Keratinocyte (primary cell): ENCODE results near the gene DENND1A. TPM values are rescaled to one million over a fixed set of nuclear protein-coding genes. Genes with fewer than 3 reads are reported as not detected.

Experiments
- DNase-seq: peaks from one replicate; pipeline ENCODE4 v3.0.0-alpha.2; 2011; ENCODE audit warnings: low read depth, missing footprints, low spot score
- FAIRE-seq: peaks from 2 replicates; lab custom pipeline; 2011; peaks lifted over from hg19 to GRCh38; lab: Jason Lieb, UNC
- H2AFZ ChIP-seq: 2 replicates; pipeline ENCODE4 v1.6.0; 2012; ENCODE audit warnings: low read length, control low read depth, inconsistent platforms; ENCODE audit not compliant: control insufficient read depth
- H3K27ac ChIP-seq: 2 replicates; pipeline ENCODE4 v1.5.1; 2011; ENCODE audit warnings: low read length; ENCODE audit not compliant: control insufficient read depth, insufficient read depth
- H3K27me3 ChIP-seq: 3 replicates; pipeline ENCODE4 v1.6.0; 2011; ENCODE audit warnings: low read length; ENCODE audit not compliant: control insufficient read depth, insufficient read depth; ENCODE audit errors: extremely low read depth
- H3K36me3 ChIP-seq, 2 experiments: 2 replicates in 1 of 2; 3 replicates in 1 of 2; pipeline ENCODE4 v1.5.1; 2011; ENCODE audit warnings: low read length in 2 of 2, mild to moderate bottlenecking in 1 of 2; ENCODE audit not compliant: control insufficient read depth in 2 of 2, insufficient read depth in 2 of 2; ENCODE audit errors: extremely low read depth in 1 of 2
- H3K4me1 ChIP-seq: 3 replicates; pipeline ENCODE4 v1.5.1; 2011; ENCODE audit warnings: low read length; ENCODE audit not compliant: control insufficient read depth, insufficient read depth; ENCODE audit errors: extremely low read depth
- H3K4me2 ChIP-seq: 3 replicates; pipeline ENCODE4 v1.6.0; 2011; ENCODE audit warnings: low read depth, low read length; ENCODE audit not compliant: control insufficient read depth, insufficient read depth; ENCODE audit errors: extremely low read depth
- H3K4me3 ChIP-seq, 3 experiments: fragments of 200-600 bp in 1 of 3; sonication (generic) in 1 of 3; 2 replicates in 2 of 3; 3 replicates in 1 of 3; pipeline ENCODE4 v1.5.1; 2011 to 2016; ENCODE audit warnings: low read length in 3 of 3, mild to moderate bottlenecking in 3 of 3, control low read depth in 2 of 3, inconsistent platforms in 1 of 3, low read depth in 1 of 3, mixed read lengths in 1 of 3, mixed run types in 1 of 3, moderate library complexity in 1 of 3; ENCODE audit not compliant: control insufficient read depth in 2 of 3, insufficient read depth in 2 of 3; ENCODE audit errors: extremely low read depth in 1 of 3
- H3K79me2 ChIP-seq: 2 replicates; pipeline ENCODE4 v1.6.0; 2012; ENCODE audit warnings: low read length; ENCODE audit not compliant: control insufficient read depth, insufficient read depth
- H3K9ac ChIP-seq: 3 replicates; pipeline ENCODE4 v1.6.0; 2011; ENCODE audit warnings: low read length; ENCODE audit not compliant: control insufficient read depth, insufficient read depth; ENCODE audit errors: extremely low read depth
- H3K9me1 ChIP-seq: 3 replicates; pipeline ENCODE4 v1.6.0; 2011; ENCODE audit warnings: low read length; ENCODE audit not compliant: control insufficient read depth, insufficient read depth; ENCODE audit errors: extremely low read depth
- H3K9me3 ChIP-seq: 2 replicates; pipeline ENCODE4 v1.5.1; 2012; ENCODE audit warnings: low read depth, low read length; ENCODE audit not compliant: control insufficient read depth
- H4K20me1 ChIP-seq: 3 replicates; pipeline ENCODE4 v1.6.0; 2011; ENCODE audit warnings: low read length; ENCODE audit not compliant: control insufficient read depth, insufficient read depth; ENCODE audit errors: extremely low read depth
- EZH2 ChIP-seq: IDR thresholded peaks from one replicate; pipeline ENCODE4 v1.6.1; 2012; ENCODE audit warnings: inconsistent platforms, mild to moderate bottlenecking, low read length, moderate library complexity
- dilution Hi-C: fragments of 300-500 bp; cut with MboI; formaldehyde crosslinking; loops from one replicate; pipeline ENCODE4 v1.7.0; 2020; ENCODE audit warnings: low sequenced_read_pairs; ENCODE audit not compliant: extremely low pct_ligation_motif_present
- polyA plus RNA-seq, 5 experiments: library from polyadenylated mRNA; depleted of rRNA in 3 of 5; stranded (reverse) in 3 of 5; stranded (forward) in 1 of 5; unstranded in 1 of 5; fragments of >200 nt; gene quantifications; 1 replicate in 1 of 5; 2 replicates in 3 of 5; 3 replicates in 1 of 5; pipeline versions ENCODE4 v1.2.1 to v1.2.3, GENCODE V29; 2011 to 2012; ENCODE audit warnings: missing spikeins in 2 of 5, low read depth in 1 of 5, low replicate concordance in 1 of 5
- TF ChIP-seq, protein P1 (sequence below), 3 experiments: IDR thresholded peaks in 1 of 3; conservative IDR thresholded peaks in 1 of 3; optimal IDR thresholded peaks in 1 of 3; 2 replicates in 2 of 3; 3 replicates in 1 of 3; pipeline versions ENCODE3 to v1.5.1; 2011; ENCODE audit warnings: low read length in 3 of 3, mild to moderate bottlenecking in 3 of 3, moderate library complexity in 2 of 3, control low read depth in 1 of 3, inconsistent platforms in 1 of 3; ENCODE audit not compliant: insufficient read depth in 2 of 3; ENCODE audit errors: extremely low read depth in 1 of 3

Gene DENND1A
- polyA plus RNA-seq, 1 donor (not counting 4 experiments of a cell fraction or from before 2014, with no cell fraction given): 13.0 TPM

DNA sequence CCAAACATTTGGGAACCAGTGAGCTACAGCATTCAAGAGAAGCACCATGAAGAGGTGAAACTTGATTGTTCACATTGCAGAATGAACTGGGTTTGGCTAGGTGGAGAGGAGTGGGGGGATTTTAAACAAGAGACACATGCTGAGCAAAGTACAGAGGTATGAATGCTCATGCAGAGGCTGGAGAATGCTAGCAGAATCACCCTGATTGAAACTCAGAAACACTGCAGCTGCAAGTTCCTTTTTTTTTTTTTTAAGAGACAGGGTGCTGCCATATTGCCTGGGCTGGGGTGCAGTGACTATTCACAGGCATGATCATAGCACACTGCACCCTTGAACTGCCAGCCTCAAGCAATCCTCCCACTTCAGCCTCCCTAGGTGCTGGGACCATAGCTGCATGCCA, 35.1 kb downstream of the DENND1A start:
- no peak overlapping the region for H3K4me3 ChIP-seq
- no peaks in the 10 kb centered on the region for H3K79me2 ChIP-seq
- peaks cover 2% of the 10 kb centered on the region for H3K4me1 ChIP-seq
- H2AFZ ChIP-seq: no peak overlapping the region
- H3K27me3 ChIP-seq: no peaks in the 10 kb centered on the region
- FAIRE-seq (no peak), DNase-seq (no peak)
- H4K20me1 ChIP-seq: no peaks in the 10 kb centered on the region
- no peaks in the 10 kb centered on the region for H3K36me3 ChIP-seq
- H3K9ac ChIP-seq: no peak overlapping the region
- no peak overlapping the region for H3K4me2 ChIP-seq
- no peak overlapping the region for H3K27ac ChIP-seq
- no peaks in the 10 kb centered on the region for H3K9me1 ChIP-seq
- dilution Hi-C loops: no loop called here
- H3K9me3 ChIP-seq: no peaks in the 10 kb centered on the region
- TF ChIP-seq EZH2: no peak
- TF ChIP-seq, protein P1, sequence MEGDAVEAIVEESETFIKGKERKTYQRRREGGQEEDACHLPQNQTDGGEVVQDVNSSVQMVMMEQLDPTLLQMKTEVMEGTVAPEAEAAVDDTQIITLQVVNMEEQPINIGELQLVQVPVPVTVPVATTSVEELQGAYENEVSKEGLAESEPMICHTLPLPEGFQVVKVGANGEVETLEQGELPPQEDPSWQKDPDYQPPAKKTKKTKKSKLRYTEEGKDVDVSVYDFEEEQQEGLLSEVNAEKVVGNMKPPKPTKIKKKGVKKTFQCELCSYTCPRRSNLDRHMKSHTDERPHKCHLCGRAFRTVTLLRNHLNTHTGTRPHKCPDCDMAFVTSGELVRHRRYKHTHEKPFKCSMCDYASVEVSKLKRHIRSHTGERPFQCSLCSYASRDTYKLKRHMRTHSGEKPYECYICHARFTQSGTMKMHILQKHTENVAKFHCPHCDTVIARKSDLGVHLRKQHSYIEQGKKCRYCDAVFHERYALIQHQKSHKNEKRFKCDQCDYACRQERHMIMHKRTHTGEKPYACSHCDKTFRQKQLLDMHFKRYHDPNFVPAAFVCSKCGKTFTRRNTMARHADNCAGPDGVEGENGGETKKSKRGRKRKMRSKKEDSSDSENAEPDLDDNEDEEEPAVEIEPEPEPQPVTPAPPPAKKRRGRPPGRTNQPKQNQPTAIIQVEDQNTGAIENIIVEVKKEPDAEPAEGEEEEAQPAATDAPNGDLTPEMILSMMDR (optimal IDR thresholded peaks at IDR 0.05 in 1 of 3, IDR thresholded peaks at IDR 0.05 in 1 of 3, conservative IDR thresholded peaks at IDR 0.05 in 1 of 3; ENCODE audit: extremely low read depth in 1 of 3, insufficient read depth in 2 of 3, low read length in 3 of 3): no peak

DNA sequence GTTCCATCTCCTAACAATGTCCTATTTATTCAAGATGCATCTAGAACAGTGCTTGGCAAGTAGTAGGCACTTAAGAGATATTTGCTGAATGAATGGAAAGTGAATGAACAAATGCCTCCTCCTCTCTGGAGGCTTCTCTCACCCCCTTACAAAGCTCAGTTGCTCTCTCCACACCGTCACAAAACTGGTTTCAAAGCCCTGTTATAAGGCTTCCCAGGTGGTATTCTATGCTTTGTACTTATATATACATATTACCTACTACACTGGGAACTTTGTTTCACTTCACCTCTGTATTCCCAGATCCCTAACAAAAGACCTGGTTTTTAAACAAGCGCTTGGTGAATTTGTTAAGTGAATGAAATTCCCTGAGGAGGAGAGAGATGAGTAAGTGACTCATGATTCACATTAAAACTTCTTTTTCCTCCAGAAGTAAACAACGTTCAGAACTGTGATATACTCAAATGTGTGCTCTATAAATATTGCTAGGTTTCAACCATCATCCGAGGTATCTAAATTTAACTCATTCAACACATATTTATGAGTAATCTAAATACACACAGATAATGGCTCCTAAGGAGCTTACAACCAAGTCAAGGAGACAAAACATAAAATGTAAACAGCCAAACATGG, 36.0 kb downstream of the DENND1A start:
- no peak overlapping the region for H3K4me2 ChIP-seq
- no peak overlapping the region for H3K9ac ChIP-seq

More for the DNA sequence above, 36.0 kb downstream of the DENND1A start:
- Histone ChIP-seq H3K27me3 (no peaks in the 10 kb centered on the region), H3K36me3 (no peaks in the 10 kb centered on the region), H3K79me2 (no peaks in the 10 kb centered on the region), H3K4me3 (no peak overlapping the region), H3K9me1 (no peaks in the 10 kb centered on the region), H3K4me1 (peaks cover 2% of the 10 kb centered on the region), H3K9me3 (no peaks in the 10 kb centered on the region), H3K27ac (no peak overlapping the region), H2AFZ (no peak overlapping the region), H4K20me1 (no peaks in the 10 kb centered on the region)
- dilution Hi-C loops: no loop called here
- TF ChIP-seq, protein P1 (optimal IDR thresholded peaks at IDR 0.05 in 1 of 3, IDR thresholded peaks at IDR 0.05 in 1 of 3, conservative IDR thresholded peaks at IDR 0.05 in 1 of 3; ENCODE audit: extremely low read depth in 1 of 3, insufficient read depth in 2 of 3, low read length in 3 of 3): no peak
- TF ChIP-seq EZH2: no peak
- FAIRE-seq (no peak), DNase-seq (no peak)
